Amniotic stem cell (primary cell): Measurements from ENCODE around the gene ITGAL.
"Not testable (repeated sequence)": the region's sequence is repeated elsewhere in the genome, so short reads cannot be mapped to it uniquely, and the experiment has no call there.

Source experiments
- DNase-seq: peaks from one replicate; lab custom pipeline; 2025; lab: John Stamatoyannopoulos, UW

Gene ITGAL

GRCh38 chr16:30457743-30458560, 14.6 kb upstream of the ITGAL start:
- no peak for DNase-seq

- no peak for DNase-seq
Observed at GRCh38 chr16:30458561-30459394, 13.8 kb upstream of the ITGAL start.

GRCh38 chr16:30459456-30459855, 13.1 kb upstream of the ITGAL start:
- no peak for DNase-seq

- DNase-seq, result not testable (repeated sequence)
Observed at GRCh38 chr16:30461426-30461825, 11.1 kb upstream of the ITGAL start.

- DNase-seq, result no peak
Observed at GRCh38 chr16:30464078-30464477, 8.5 kb upstream of the ITGAL start.

- no peak for DNase-seq
Observed at GRCh38 chr16:30470170-30470512, 2.4 kb upstream of the ITGAL start.

GRCh38 chr16:30470632-30470995, 1.9 kb upstream of the ITGAL start:
- no peak for DNase-seq

GRCh38 chr16:30473231-30474073, 910 bp downstream of the ITGAL start:
- DNase-seq, result no peak

- DNase-seq, result no peak
Observed at GRCh38 chr16:30474074-30474452, 1.5 kb downstream of the ITGAL start.

- DNase-seq, result no peak
Observed at GRCh38 chr16:30474684-30475083, 2.1 kb downstream of the ITGAL start.

GRCh38 chr16:30476991-30477390, 4.4 kb downstream of the ITGAL start:
- DNase-seq, result no peak

- DNase-seq, result not testable (repeated sequence)
Observed at GRCh38 chr16:30477773-30478172, 5.2 kb downstream of the ITGAL start.

GRCh38 chr16:30478766-30479478, 6.4 kb downstream of the ITGAL start:
- DNase-seq, result no peak

GRCh38 chr16:30481381-30481780, 8.8 kb downstream of the ITGAL start:
- no peak for DNase-seq

GRCh38 chr16:30482366-30482765, 9.8 kb downstream of the ITGAL start:
- no peak for DNase-seq

- no peak for DNase-seq
Observed at GRCh38 chr16:30484887-30485286, 12.3 kb downstream of the ITGAL start.

- DNase-seq, result no peak
Observed at GRCh38 chr16:30485818-30486436, 13.4 kb downstream of the ITGAL start.

GRCh38 chr16:30488764-30489605, 16.4 kb downstream of the ITGAL start:
- DNase-seq, result no peak

- no peak for DNase-seq
Observed at GRCh38 chr16:30490210-30490609, 17.7 kb downstream of the ITGAL start.

- DNase-seq, result no peak
Observed at GRCh38 chr16:30491229-30491628, 18.7 kb downstream of the ITGAL start.
